ENCODE data around the gene CAT.

The CAT gene

DNA sequence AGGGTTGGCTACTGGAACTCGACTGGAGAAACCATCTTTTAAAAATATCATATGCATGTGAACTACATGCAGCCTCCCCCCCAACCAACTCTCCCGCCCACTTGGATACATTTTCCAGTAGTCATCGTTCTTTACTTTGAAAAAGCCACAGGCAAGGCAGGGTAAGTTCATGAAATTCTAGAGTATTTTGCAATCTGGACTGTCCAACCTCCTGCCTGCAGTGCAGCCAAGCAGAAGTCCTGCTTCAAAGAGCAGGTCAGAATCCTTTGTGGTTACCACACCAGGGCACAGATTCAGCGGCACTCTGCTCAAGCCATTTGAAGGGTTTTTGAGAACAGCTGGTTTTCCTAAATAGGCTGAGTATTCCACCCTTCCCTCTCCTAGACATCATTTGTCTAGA, 62.8 kb downstream of the CAT start:
- DNase-seq = no peak

DNA sequence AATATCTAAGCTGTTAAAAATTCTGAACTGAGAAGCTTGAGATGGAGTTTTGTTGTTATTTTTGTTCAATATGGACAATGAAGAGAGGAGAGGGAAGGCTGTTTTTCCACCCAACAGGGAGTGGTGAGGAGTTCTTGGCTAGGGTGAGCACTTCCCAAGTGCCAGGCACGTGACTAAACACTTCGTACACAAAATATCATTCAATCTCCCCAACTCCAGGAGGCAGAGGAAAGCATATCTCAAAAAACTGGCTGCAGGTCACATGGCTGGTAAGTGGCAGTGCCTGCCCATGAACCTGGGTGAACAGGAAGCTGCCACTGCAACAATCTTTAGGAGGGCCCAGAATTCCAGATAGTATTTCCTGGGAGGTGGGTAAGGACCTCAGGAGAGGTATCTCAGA, 63.2 kb downstream of the CAT start:
- DNase-seq = no peak

DNA sequence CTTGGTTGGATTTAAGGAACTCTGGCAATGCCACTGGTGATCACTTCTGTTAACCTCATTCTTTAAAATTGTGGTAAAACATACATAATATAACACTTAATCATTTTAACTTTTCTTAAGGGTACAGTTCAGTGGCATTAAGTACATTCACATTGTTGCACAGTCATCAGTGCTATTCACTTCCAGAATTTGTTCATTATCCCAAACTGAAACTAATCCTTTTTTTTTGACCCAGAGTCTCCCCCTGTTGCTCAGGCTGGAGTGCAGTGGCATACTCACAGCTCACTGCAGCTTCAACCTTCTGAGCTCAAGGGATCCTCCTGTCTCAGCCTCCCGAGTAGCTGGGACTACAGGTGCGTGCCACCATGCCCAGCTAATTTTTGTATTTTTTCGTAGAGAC, 64.2 kb downstream of the CAT start:
- DNase-seq = no peak

DNA sequence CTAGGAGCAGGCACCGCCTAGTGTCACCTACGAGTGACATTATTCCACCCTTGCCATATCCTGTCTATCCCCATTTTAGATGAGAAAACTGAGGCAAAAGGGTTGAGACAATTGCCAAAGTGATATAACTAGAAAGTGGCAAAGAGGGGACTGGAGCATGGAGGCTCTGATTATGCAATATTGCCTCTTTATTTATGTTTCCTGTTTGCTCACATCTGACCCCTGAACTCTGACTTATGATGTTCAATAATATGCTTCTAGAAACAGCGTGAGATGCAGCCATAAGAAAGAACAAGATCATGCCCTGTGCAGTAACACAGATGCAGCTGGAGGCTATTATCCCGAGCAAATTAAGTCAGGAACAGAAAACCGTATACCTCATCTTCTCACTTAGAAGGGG, 67.1 kb downstream of the CAT start:
- no peak for DNase-seq

DNA sequence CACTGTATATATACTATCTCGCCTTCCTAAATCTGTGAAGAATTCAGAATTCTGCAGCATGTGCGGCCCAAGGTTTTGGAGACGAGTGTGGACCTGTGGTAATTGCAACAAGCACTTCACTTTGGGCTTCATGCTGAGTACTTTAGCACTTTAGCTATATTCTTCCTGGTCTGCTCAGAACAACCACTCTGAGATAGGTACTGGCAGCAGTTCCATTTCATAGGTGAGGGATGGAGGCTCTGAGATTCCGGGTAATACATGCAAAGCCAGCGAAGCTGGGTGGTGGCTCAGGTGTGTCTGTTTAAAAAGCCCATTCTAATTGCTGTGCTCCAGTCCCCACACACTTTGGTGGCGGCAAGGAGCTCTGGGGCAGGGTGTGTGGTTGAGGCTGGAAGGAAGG, 68.4 kb downstream of the CAT start:
- DNase-seq = no peak

DNA sequence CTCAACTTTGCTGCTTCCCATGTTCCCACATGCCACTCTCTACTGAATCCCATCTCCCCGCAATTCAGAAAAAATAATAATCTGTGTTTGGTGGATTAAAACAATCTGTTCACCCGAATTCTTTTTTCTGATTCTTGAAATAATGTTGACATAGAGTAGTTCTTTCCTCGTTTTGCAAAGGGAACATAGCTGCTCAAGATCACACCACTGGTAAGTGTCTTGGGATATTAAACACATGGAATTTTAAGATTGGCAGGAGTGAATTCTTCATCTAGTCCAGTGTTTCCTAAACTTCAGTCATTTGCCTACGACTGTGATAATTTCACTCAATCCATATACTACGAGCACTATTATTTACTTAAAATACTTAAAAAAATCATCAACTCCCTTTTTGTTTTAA, 68.9 kb downstream of the CAT start:
- no peak for DNase-seq

DNA sequence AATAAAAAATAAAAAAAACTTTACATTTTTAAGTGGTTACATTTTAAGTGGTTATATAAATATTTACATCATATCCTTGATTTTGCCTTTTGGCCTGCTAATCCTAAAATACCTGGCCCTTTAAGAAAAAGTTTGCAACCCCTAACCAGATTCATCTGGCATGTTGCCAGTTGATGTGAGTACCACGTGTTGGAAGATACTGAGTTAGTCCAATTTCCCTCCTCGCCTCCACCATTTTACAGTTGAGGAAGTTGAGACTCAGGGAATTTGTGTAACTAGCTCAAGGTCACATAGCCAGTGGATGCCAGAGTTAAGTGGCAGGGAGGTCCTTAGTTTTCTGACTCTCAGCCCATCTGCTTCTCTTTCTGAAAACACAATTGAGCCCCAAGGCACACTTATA, 69.8 kb downstream of the CAT start:
- no peak for DNase-seq

DNA sequence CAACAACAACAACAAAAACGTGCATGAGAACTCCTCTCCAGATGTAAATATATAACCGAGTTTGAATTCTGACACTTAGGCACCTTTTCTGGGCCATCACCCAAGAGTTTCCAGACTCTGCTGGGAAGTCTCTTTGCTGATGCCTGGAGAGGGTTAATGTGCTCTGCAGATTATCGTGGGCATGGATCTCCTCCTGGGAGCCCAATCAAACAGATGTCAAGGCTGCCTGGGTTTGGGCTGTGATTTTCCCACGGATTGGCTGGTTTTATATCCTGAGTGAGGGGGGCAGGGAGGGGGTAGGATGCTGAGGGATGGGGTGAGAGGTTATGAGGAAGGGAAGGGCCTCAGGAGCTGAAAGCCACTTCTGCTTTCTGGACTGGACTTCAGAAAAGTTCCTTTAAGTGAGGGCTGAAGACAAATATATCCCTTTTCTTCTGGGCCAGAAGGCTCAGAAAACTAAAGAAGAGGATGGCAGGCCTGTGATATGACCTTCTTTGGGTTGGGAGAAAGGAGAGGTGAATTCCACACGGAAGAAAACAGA, 70.7 kb downstream of the CAT start:
- no peak for DNase-seq

DNA sequence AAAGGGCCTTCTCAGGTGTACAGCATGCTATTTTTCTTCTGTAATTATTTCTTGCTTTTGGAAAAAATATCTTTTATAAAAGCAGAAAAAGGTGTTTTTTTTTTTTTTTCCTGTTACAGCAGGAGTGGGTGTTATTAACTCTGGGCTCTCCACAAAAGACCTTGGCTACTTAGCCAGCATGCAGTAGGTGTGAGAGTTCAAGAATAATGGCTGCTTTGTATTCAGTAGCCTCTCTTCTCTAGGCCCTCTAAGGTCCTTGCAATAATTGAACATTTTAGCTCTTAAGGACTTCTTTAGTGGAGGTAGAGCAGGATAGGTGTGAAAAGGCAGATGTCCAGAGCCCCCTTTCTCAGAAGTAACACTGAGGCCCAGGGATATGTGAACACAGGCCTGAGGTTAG, 71.5 kb downstream of the CAT start:
- no peak for DNase-seq

DNA sequence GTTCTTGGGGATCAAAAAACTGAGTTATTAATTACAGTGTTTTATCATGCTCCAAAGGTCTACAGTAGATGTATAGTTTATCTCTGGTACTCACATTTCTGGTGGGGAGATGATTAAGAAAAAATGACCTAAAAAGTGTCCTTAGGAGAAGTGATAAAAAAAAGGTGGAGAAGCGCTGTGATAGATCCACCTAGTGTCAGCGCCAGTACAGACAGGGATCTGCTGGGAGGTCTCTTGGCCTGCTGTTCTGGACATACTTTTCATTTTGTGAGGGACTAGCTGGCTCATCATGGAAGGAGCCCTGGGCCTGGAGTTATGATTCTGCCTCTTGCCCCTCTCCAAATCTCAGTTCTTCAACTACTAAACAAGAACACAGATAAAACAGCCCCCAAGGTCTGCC, 71.9 kb downstream of the CAT start:
- DNase-seq = no peak

DNA sequence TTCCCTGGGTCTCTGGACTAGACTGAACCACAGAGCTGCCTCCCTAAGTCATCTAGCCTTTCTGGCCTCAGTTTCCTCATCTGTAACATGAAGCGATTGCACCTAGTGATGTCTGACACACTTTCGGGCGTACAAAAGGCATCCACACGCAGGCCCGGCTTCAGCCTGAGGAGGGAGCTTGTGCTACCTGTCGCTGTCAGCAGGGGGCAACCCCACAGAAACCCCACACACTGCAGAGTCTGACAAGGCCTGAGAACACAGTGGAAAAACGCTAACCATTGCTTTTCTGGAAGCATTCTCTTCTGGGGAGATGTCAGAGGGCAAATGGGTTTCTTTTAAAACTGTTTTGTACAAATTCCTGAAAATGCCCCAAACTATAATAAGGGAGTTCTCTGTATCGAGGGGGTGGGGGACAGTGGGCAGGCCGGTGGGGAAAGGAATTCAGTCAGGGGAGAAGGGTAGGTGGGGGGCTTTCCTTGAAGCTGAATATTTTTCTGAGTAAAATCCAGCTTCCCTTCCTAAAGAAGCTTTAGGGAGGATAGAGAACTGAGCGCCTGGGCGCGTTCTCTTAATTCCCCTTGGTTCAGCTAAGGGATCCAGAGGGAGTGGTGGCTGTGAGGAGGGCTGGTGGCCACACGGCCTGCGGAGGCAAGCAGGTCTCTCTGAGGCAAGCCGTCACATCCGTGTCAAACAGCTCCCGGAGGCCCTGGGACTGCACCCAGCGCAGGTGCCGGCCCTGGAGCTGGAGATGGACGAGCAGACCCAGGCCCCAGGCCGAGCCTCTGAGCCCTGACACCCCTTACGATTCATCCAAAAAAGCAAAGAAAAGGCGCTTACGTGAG, 74.3 kb downstream of the CAT start:
- DNase-seq = peak; percentile 37

DNA sequence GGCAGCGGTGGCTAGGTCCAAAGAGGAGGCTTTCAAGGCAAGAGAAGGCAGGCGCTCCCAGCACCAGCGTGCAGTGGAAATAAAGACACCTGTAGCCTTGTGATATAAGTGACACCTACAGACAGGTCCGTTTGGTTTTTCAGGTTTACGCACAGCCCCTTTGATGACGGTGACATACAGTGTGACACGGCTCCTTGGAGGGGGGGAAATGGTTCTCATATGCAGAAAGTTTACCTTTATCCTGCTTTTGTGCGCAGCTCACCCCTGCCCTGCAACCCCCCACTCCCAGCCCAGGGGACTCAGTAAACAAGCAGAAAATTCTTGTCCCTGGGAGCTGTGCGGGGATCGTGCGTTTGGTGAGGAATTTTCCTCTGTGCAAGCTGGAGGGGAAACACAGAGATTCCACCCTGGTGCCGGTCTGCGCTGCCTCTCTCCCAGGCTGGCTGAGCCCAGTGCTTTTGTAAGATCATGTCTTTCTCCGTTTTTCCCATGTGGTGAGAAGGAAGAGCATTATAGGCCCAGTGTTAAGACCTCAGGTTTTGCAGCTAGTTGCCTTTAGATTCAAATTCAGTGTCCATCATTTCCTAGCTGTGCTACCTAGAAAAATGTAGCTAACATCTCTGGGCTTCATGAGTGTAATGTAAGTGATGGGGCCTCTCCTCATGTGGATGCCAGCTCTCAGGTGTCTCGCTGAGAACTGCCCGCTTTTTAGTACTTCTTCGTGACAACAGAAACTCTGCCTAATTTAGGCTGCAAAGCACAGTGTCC, 75.1 kb downstream of the CAT start, which contains the start of gene ELF5:
Gene ELF5 (minus strand): TSS at position 113 of the 768 bp plus-strand sequence. CDS start 8,045 bp downstream, outside the sequence.
- DNase-seq = no peak

DNA sequence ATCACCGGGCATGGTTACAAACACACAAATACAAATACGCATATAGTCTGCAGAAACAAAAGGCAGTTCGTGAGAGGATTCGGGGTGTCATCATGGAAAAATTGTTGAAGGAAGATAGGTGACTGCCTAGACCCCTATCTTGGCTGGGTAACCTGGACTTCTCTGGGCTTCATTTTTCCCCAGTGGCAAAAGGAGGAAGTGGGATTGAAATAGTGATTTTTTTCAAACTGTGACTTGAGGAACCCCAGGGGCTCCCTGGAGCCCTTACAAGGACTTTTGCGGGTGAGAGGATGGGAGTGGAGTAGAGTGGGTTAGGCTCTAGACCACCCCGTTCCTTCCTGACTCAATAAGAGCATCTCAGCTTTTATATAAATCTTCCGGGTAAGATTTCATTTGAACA, 75.9 kb downstream of the CAT start:
- DNase-seq = no peak

DNA sequence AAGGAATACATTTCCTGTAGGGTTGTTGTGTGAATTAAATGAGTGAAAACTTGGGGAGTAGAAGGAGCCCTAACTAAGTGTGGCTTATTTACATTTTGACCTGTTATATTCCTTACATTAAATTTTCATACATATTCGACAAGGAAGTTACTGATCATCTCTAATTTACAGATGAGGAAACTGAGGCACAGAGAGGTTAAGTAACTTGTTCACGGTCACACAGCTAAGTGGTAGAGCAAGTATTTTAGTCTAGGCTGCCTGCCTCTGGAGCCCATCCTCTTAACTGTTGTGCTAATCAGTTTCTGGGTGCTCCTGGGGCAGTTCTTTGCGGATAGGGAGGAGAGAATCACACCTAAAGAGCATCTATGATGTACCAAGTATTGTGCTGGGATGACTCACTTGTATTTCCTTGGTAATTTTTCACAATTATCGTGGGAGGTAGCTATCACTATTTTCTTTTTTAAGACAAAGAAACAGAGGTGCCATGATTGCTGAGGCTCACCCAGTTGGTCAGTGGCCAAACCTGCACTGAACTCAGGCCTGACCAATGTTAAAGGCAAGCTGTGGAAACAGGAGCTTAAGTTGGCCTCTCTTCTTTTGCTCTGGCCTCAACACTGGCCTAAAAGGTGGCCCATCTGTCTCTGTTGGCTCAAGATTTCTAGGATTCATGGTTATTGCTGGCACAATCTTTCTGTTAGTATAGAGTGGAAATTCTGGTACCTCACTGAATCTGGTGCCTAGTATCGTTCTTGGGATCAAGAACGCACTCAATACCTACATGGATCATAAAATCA, 77.7 kb downstream of the CAT start:
- no peak for DNase-seq

DNA sequence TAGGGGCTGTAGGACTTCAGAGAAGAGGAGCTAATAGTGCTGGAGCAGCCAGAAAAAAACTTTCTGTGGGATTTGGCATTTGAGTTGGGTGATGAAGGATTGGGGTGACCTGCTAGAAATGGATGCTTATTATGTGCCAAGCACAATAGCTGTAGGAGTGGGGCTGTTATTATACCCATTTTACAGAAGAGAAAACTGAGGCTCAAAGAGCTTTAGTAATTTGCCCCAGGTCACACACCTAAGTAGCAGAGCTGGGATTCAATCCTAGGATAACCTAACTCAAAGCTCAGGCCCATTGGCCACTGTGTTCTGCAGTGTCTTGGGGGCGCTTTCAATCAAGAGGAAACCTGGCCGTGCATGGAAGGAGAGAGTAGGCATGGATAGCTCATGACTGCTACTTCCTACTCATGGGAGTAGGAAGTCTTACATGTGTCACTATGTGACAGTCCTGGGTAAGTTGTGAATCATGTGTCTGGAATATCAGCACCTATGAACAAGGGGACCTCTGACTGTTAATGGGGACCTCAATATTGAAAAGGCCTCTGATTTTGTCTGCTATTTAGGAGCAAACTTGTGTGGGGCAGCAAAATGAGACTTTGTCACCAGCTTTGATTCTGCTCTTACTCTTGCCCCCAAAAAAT, 81.0 kb downstream of the CAT start:
- no peak for DNase-seq

DNA sequence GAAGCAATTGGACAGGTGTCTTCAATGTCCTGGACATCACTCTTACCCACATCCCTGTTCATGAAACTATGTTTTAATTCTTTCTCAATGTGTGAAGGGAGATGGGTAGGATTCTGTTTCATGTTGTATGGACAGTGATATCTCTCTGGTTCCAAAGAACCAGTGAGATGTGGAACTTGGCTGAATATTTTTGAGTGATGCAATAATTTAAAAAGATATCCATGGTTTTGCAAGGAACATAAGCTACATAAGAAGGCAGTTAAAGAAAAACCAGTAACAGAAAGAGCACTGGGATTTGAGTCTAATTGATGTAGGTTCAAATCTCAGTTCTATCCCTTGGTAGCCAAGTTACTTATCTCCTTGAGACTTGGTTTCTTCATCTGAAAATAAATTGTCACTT, 82.5 kb downstream of the CAT start:
- no peak for DNase-seq
